HCT116 (cell line): Measurements from ENCODE around the gene LCMT2. TPM values are rescaled to one million over a fixed set of nuclear protein-coding genes. Genes with fewer than 3 reads are reported as not detected.
A peak's percentile ranks its signal among the peaks of the same experiment; 100 is the strongest.

Source experiments
- ATAC-seq: fragments of 200-7000 bp; cut with Tn5 transposase; 2 replicates; pipeline ENCODE4 v1.9.1; 2020; ENCODE audit warnings: mild to moderate bottlenecking, moderate library complexity
- Bru-seq: library from RNA; stranded (reverse); fragments of 400-500 nt; gene quantifications from one replicate; lab custom pipeline; 2021; lab: Mats Ljungman, UMichigan
- BruChase-seq, 2 experiments: library from RNA; stranded (reverse); fragments of 400-500 nt; gene quantifications; one replicate each; lab custom pipeline; 2021; lab: Mats Ljungman, UMichigan
- BruUV-seq: library from RNA; stranded (reverse); fragments of 400-500 nt; replicated peaks from 2 replicates; lab custom pipeline; 2021; lab: Mats Ljungman, UMichigan
- CTCF ChIA-PET: fragments of 300-600 bp; sonication (Branson Sonifier 250); formaldehyde crosslinking; loops from one replicate; lab custom pipeline; 2021; ENCODE audit warnings: antibody characterized with exemption; lab: Charles Lee
- POLR2A ChIA-PET: fragments of 300-600, 350-600 bp; sonication (Branson Sonifier 250); formaldehyde crosslinking; loops from one replicate; lab custom pipeline; 2021; ENCODE audit warnings: antibody characterized with exemption; lab: Charles Lee
- RAD21 ChIA-PET, 2 experiments: fragments of 300-600 bp; sonication (Branson Sonifier 250); formaldehyde crosslinking; loops; one replicate each; lab custom pipeline; 2023; ENCODE audit warnings: low total read pairs in 2 of 2; ENCODE audit not compliant: uncharacterized antibody in 2 of 2, unreplicated experiment in 2 of 2, low non-redundant PET in 1 of 2; lab: Charles Lee
- DNase-seq: peaks from one replicate; pipeline ENCODE4 v3.0.0-alpha.2; 2010; ENCODE audit warnings: low read depth, low spot score
- H2AFZ ChIP-seq: fragments of 200-600 bp; shearing (Covaris generic), sonication (generic); 2 replicates; pipeline ENCODE4 v1.6.1; 2017; ENCODE audit warnings: low read depth, mixed run types, mixed read lengths, antibody characterized with exemption, low read length; ENCODE audit not compliant: poor library complexity, severe bottlenecking
- H3K27ac ChIP-seq: 2 replicates; pipeline ENCODE4 v1.5.1; 2012; ENCODE audit warnings: low read depth, low read length
- H3K27me3 ChIP-seq: fragments of 200-600 bp; sonication (generic); 2 replicates; pipeline ENCODE4 v1.6.1; 2016; ENCODE audit warnings: mixed run types, low read length, mixed read lengths; ENCODE audit not compliant: insufficient read depth
- H3K36me3 ChIP-seq, 2 experiments: fragments of 200-500 bp in 1 of 2; fragments of 200-600 bp in 1 of 2; sonication (Bioruptor generic) in 1 of 2; sonication (generic) in 1 of 2; 2 replicates each; pipeline versions ENCODE4 v1.5.1 to v1.6.1; 2014 to 2016; ENCODE audit warnings: low read length in 2 of 2, inconsistent platforms in 1 of 2, mixed read lengths in 1 of 2, mixed run types in 1 of 2; ENCODE audit not compliant: insufficient read depth in 2 of 2, control insufficient read depth in 1 of 2
- H3K4me1 ChIP-seq, 2 experiments: fragments of 200-600 bp in 1 of 2; sonication (generic) in 1 of 2; 2 replicates each; pipeline versions ENCODE4 v1.5.1 to v1.6.1; 2012 to 2017; ENCODE audit warnings: low read length in 2 of 2, inconsistent platforms in 1 of 2, mild to moderate bottlenecking in 1 of 2, mixed read lengths in 1 of 2, mixed run types in 1 of 2, moderate library complexity in 1 of 2; ENCODE audit not compliant: insufficient read depth in 2 of 2, control insufficient read depth in 1 of 2
- H3K4me2 ChIP-seq: fragments of 200-600 bp; sonication (generic); 2 replicates; pipeline ENCODE4 v1.6.1; 2017; ENCODE audit warnings: mixed run types, low read length, mixed read lengths
- H3K4me3 ChIP-seq, 2 experiments: fragments of 200-600 bp in 1 of 2; sonication (generic) in 1 of 2; replicated peaks in 1 of 2; 2 replicates each; pipeline ENCODE4 v1.5.1; 2011 to 2016; ENCODE audit warnings: low read length in 2 of 2, control low read depth in 1 of 2, low read depth in 1 of 2, mild to moderate bottlenecking in 1 of 2, mixed read lengths in 1 of 2, mixed run types in 1 of 2
- H3K79me2 ChIP-seq: fragments of 200-600 bp; sonication (generic); 2 replicates; pipeline ENCODE4 v1.6.1; 2017; ENCODE audit warnings: mild to moderate bottlenecking, mixed run types, low read length, moderate library complexity, mixed read lengths; ENCODE audit not compliant: insufficient read depth
- H3K9ac ChIP-seq: fragments of 200-600 bp; sonication (generic); 2 replicates; pipeline ENCODE4 v1.6.1; 2016; ENCODE audit warnings: low read length, mixed read lengths
- H3K9me2 ChIP-seq: fragments of 200-600 bp; sonication (generic), shearing (Covaris generic); 2 replicates; pipeline ENCODE4 v1.6.1; 2017; ENCODE audit warnings: mixed run types, mild to moderate bottlenecking, moderate library complexity; ENCODE audit not compliant: insufficient read depth
- H3K9me3 ChIP-seq, 2 experiments: fragments of 200-500 bp in 1 of 2; fragments of 200-600 bp in 1 of 2; sonication (Bioruptor generic) in 1 of 2; sonication (generic) in 1 of 2; 2 replicates each; pipeline ENCODE4 v1.6.1; 2014 to 2017; ENCODE audit warnings: low read length in 2 of 2, mixed read lengths in 2 of 2, inconsistent platforms in 1 of 2, low read depth in 1 of 2, mild to moderate bottlenecking in 1 of 2, mixed run types in 1 of 2, moderate library complexity in 1 of 2; ENCODE audit not compliant: control insufficient read depth in 1 of 2, insufficient read depth in 1 of 2
- H4K20me1 ChIP-seq: fragments of 200-600 bp; sonication (generic), shearing (Covaris generic); 2 replicates; pipeline ENCODE4 v1.6.1; 2017; ENCODE audit warnings: mixed run types, mild to moderate bottlenecking, moderate library complexity; ENCODE audit not compliant: insufficient read depth
- CBX3 ChIP-seq: IDR thresholded peaks from 2 replicates; pipeline ENCODE4 v1.6.1; 2012; ENCODE audit warnings: low read depth
- ELF1 ChIP-seq: IDR thresholded peaks from 2 replicates; pipeline ENCODE4 v1.6.1; 2012; ENCODE audit warnings: low read depth, borderline replicate concordance
- EZH2 ChIP-seq: fragments of 200-600 bp; sonication (generic); IDR thresholded peaks from 2 replicates; pipeline ENCODE4 v1.6.1; 2017; ENCODE audit warnings: antibody characterized with exemption, mixed run types
- MAX ChIP-seq: IDR thresholded peaks from 2 replicates; pipeline ENCODE4 v1.6.1; 2012
- POLR2A ChIP-seq: IDR thresholded peaks from 2 replicates; pipeline ENCODE4 v1.7.0; 2011; ENCODE audit warnings: borderline replicate concordance; ENCODE audit not compliant: insufficient read depth, insufficient read length; ENCODE audit errors: extremely low read depth
- POLR2AphosphoS5 ChIP-seq: IDR thresholded peaks from 2 replicates; pipeline ENCODE4 v1.6.1; 2011; ENCODE audit warnings: mild to moderate bottlenecking, low read depth, low read length, moderate library complexity
- REST ChIP-seq: IDR thresholded peaks from 2 replicates; pipeline ENCODE4 v1.6.1; 2012; ENCODE audit warnings: low read depth
- SP1 ChIP-seq: IDR thresholded peaks from 2 replicates; pipeline ENCODE4 v1.6.1; 2012; ENCODE audit warnings: low read depth
- ZFX ChIP-seq: fragments of 450-650 bp; IDR thresholded peaks from 2 replicates; pipeline ENCODE4 v1.6.1; 2017
- intact Hi-C: fragments of 100-400 bp; cut with micrococcal nuclease; formaldehyde crosslinking; loops from 2 replicates; pipeline ENCODE4 v1.10.0; 2022
- long read RNA-seq: library from polyadenylated mRNA; unstranded; transcript quantifications from one replicate; pipeline ENCODE4 v2.0.0, GENCODE V29; 2021; ENCODE audit not compliant: unreplicated experiment
- polyA plus RNA-seq: library from polyadenylated mRNA; unstranded; fragments of >200 nt; gene quantifications from 2 replicates; pipeline ENCODE4 v1.2.1, GENCODE V29; 2012; ENCODE audit warnings: missing spikeins
- total RNA-seq: library from RNA; stranded (reverse); gene quantifications from one replicate; pipeline ENCODE4 v1.2.1, GENCODE V29; 2021; ENCODE audit not compliant: unreplicated experiment

The LCMT2 gene, protein sequence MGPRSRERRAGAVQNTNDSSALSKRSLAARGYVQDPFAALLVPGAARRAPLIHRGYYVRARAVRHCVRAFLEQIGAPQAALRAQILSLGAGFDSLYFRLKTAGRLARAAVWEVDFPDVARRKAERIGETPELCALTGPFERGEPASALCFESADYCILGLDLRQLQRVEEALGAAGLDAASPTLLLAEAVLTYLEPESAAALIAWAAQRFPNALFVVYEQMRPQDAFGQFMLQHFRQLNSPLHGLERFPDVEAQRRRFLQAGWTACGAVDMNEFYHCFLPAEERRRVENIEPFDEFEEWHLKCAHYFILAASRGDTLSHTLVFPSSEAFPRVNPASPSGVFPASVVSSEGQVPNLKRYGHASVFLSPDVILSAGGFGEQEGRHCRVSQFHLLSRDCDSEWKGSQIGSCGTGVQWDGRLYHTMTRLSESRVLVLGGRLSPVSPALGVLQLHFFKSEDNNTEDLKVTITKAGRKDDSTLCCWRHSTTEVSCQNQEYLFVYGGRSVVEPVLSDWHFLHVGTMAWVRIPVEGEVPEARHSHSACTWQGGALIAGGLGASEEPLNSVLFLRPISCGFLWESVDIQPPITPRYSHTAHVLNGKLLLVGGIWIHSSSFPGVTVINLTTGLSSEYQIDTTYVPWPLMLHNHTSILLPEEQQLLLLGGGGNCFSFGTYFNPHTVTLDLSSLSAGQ
- total RNA-seq, result 4.7 TPM
- 2.3 and 3.7 TPM in 2 replicates for polyA plus RNA-seq
- percentile 61 among the genes with signal in this experiment for Bru-seq, nascent RNA
- percentile 29 among the genes with signal in this experiment for BruChase-seq, experiment 1, labeled RNA remaining after a 6-hour chase
- BruChase-seq, experiment 2, labeled RNA remaining after a 2-hour chase, result percentile 71 among the genes with signal in this experiment
- long read RNA-seq, full-length matches to known transcripts, result 5 of 5 reads
- long read RNA-seq, partial matches to known transcripts, result 0 of 5 reads
- long read RNA-seq, other reads (novel, unspliced or antisense), result 0 of 5 reads

DNA sequence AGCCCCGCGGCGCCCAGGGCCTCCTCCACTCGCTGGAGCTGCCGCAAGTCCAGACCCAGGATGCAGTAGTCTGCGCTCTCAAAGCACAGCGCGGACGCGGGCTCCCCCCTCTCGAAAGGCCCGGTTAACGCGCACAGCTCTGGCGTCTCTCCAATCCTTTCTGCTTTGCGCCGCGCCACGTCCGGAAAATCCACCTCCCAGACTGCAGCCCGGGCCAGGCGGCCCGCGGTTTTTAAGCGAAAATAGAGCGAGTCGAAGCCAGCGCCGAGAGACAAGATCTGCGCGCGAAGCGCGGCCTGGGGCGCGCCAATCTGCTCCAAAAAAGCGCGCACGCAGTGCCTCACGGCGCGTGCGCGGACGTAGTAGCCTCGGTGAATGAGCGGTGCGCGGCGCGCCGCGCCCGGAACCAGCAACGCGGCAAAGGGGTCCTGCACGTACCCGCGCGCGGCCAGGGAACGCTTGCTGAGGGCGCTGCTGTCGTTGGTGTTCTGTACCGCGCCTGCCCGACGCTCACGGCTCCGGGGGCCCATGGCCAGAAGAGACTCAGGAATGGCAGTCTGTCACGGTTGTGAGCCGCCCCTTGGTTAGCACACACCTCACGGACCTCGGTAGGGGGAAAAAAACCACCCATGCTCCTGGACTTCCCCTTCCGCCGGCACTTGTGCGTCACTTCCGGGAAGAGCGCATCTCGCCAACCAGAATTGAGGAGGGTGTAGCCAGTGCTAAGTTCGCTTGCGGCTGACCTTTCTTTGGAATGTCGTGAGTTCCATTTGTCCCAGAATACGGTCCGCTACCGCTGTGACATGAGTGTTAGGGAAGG lies at the start of gene LCMT2:
LCMT2 (minus strand) TSS at position 614 of the 820 bp plus-strand sequence; CDS start at position 530, 84 bp downstream.
- Histone ChIP-seq H3K9ac (peak within 1 kb of the TSS; percentile 67), H4K20me1 (no peaks in the 10 kb centered on the region), H3K9me2 (no peaks in the 10 kb centered on the region), H3K36me3 (no peaks in the 10 kb centered on the region), H3K4me2 (peak within 1 kb of the TSS; percentile 61), H3K27ac (peak within 1 kb of the TSS; percentile 65), H3K4me1 (peaks cover 4 to 14% of the 10 kb centered on the region in 2 experiments; a peak in 3 of 4 replicates), H3K79me2 (peaks cover 10% of the 10 kb centered on the region; the same call in 1 of the 2 replicates), H3K9me3 (no peaks in the 10 kb centered on the region), H3K4me3 (peak within 1 kb of the TSS; percentile 64 to 70), H2AFZ (no peak within 1 kb of the TSS), H3K27me3 (no peaks in the 10 kb centered on the region)
- TF ChIP-seq POLR2A (peak; percentile 76), ZFX (peak; percentile 61; the same call in 1 of the 2 replicates), POLR2AphosphoS5 (peak; percentile 70), CBX3 (no peak), ELF1 (peak; percentile 66), EZH2 (no peak), REST (no peak), MAX (peak; percentile 75), SP1 (0 out of 2 replicates have a peak, but pooled peaks have one; percentile 25)
- ATAC-seq (peak; percentile 93), DNase-seq (peak; percentile 81)
- TSS peak; percentile 65 for BruUV-seq
- ChIA-PET POLR2A (no interaction called here), RAD21 (no interaction called here), CTCF (no interaction called here)
- intact Hi-C loops, result no loop called here
